ENCODE measurements around the gene GRIK4.

GRIK4 gene

DNA sequence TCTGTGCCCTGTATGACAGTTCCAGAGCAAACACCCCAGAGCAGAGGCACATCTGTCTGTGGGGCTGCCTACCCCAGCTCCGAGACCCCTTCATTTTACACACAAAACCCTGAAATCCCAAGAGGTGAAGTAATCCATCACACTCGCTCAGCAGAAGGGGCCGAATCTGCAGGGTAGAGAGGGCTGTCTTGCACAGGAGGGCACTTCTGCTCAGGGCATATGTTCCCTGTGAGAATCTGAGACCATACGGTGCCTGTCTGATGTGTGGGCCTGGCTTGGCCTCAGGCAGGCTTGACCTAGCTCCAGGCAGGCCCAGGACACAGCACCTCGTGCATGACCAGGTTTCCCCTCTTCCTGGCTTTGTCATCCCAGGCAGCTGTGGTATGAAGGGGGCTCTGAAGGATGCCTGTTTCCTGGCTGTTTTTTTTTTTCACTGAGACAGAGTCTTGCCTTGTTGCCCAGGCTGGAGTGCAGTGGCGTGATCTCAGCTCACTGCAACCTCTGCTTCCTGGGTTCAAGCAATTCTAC, 37.2 kb downstream of the GRIK4 start:
- DNase-seq, result no peak

DNA sequence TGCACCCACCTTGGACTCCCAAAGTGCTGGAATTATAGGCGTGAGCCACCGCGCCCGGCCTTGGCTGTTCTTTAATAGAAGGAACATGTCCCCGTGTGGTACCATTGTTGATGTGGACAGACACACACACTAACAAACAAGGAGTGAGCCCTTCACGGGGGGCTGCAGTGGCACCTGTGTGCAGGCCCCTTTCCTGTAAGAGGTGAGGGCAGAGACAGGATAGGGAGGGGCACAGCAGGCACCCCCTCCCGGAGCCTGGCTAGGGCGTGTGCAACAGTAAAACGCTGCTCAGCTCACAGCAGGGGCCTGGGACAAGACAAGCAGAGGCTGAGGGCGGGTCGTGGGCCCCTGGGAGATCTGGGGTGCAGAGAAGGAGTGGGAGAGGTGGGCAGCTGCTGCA, 37.8 kb downstream of the GRIK4 start:
- DNase-seq, result no peak

DNA sequence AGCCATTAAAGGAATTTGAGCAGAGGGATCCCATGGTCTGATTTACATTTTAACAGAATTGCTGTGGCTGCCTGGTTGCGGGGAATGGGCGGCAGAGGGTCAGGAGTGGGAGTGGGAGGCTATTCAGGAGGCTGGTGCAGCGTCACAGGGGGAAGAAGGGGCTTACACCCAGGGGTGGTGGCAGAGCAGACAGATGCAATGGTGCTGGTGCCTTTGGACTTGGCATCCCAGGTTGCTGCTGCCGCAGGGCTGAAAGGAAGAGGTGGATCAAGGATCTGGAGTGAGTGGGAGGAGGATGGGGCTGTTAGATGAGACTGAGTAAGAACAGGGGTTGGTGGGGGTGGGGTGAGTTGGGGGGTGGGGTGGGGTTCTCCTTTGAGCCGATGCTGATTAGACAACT, 38.5 kb downstream of the GRIK4 start:
- DNase-seq, result no peak

DNA sequence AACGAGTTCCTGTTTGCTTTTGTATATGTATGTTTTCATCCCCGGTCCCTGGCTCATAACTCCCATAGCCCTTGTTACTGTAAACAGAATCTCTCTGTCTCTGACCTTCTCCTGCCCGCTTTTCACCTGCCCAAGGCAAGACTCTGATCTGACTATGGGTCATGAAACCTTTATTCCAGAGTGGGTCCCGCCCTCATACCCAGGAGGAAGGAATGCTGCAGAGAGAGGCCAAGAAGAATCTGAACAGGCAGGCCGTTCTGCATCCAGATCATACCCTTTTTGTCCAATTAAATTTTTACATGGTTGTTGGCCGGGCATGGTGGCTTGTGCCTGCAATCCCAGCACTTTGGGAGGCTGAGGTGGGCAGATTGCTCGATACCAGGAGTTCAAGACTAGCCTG, 39.6 kb downstream of the GRIK4 start:
- DNase-seq, result no peak

DNA sequence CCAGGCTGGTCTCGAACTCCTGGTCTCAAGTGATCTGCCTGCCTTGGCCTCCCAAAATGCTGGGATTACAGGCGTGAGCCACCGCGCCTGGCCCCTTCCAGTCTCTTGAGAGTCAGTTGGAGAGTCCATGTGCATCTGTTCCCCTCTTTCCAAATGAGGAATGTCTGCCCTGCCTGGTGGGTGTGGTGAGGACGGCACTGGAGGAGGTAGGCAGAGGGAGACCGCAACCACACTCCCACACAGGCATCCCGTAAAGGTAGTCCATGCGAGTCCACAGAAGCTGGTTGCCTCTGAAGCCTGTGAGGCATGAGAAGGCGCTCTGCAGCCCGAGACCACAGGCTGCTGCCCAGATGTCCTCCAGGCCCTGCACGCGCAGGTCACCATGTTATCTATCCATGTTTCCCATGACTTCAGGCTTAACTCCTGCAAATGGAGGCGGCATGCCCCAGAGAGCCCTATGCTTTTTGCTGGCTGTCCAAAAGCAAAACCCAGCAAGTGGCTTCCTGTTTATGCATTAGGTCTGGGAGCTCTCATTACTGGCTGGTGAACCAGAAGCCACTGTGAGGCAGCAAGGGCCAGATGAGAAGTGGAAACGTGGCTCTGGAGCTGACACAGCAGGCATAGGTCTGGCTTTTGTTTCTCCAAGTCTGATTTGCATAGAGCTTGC, 43.4 kb downstream of the GRIK4 start:
- no peak for DNase-seq

DNA sequence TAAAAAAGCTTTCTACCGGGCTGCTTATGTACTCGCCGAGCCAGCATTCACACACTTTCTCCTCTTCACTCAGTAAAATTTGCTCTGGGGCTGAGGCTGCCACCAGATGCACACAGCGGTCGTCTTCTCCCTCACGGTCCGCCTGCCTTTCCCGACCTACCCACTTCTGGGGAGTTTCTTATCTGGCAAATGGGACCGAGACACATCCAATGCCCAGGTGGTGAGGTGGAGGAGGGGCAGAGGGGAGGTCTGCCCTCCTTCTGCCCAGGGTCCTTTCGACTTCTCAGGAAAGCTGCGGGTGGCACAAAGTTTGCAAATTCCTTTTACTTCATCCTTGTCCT, 43.9 kb downstream of the GRIK4 start:
- DNase-seq, result no peak

DNA sequence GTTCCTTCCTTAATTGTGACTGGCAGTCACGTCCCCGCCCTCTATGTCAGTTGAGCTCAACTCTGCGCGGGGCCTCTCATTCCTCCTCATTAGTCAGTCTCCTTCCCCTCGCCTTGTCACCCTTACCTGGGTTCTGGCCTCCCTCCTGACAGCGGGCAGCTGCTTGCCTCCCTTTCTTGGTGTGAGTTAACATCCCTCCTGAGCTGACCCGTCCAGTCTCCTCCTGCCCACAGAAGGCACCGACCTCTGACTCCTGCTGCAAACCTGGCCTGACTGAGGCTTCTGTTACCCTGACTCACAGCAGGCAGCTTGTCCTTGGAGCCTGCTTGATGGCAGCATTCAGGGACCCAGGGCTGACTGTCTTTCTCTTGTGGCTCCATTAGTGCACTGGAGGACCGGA, 45.2 kb downstream of the GRIK4 start:
- no peak for DNase-seq

DNA sequence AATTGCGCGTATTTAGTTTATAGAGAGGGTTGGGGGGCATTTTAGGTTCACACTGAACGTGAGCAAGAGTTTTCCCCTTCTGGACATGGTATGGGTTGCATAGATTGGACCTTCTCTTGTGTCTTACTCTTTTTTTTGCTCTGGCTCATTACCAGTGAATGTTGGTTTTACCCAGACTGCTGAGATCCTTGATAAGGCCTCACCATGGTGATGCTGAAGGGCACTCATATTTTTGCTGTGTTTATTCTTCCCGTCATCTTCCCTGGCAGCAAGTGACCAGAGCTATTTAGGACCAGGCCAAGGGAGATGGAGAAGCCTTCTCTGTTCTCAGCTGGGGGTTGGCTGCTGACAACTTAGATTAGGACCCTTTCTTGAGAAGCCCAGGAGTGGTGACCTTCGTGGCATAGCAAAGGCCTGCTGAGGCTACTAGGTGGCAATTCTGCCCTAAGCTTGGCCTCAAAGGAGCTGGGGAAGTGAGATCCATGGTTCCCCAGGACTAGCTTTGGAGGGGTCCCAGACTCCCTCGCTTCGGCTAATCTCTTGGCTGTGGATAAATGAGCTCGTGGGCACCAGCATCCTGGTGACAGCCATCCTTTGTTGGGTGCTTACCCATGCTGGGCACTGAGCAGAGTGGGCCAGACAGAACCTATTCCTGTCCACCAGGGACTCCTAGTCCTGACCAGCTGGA, 47.3 kb downstream of the GRIK4 start:
- peak; percentile 77 for DNase-seq

DNA sequence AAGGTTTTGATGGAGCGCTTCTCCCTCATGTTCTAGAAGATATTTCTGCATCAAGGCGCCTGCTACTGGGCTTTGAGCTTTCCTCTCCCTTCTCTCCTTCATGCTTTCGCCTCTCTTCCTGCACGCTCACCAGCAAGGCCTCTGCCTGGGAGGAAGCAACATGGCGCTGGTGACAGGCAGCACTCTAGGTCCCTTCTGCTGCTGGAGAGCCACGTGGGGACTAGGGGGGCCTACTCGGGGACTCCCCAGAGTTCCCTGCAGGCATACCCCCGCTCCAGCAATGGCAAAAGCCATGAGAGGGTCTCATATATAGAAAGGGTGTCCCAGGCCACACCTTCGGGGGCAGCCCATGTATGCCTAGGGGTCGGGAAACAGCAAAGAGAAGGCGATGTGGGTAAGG, 49.7 kb downstream of the GRIK4 start:
- DNase-seq, result no peak

DNA sequence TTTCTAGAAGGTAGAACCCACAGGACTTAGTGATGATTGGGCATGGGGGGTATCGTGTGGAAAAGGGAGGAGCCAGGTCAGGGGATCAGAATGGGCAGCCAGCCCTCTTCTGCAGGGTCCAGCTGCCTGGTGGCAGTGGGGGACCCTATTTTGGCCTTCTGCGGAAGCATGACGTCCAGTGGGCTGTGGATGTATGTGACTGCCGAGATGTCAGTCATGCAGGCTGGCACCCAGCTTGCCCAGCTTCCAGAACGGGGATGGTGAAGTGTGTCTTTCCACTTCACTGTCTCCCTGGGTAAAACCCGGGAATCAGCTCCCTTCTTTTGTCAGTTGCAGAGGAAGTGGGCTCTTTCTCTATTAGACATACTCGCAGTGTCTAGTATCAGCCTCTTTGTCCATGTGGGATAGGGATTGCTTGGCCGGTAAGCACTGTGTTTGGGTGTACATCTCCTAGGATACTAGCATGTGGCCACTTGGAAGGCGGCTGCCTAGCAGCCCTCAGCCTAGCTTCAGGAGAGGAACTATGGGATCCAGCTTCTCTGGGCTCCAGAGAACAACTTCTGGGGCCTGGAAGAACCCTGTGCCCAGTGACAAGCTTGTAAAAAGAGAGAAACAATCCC, 51.4 kb downstream of the GRIK4 start:
- no peak for DNase-seq

DNA sequence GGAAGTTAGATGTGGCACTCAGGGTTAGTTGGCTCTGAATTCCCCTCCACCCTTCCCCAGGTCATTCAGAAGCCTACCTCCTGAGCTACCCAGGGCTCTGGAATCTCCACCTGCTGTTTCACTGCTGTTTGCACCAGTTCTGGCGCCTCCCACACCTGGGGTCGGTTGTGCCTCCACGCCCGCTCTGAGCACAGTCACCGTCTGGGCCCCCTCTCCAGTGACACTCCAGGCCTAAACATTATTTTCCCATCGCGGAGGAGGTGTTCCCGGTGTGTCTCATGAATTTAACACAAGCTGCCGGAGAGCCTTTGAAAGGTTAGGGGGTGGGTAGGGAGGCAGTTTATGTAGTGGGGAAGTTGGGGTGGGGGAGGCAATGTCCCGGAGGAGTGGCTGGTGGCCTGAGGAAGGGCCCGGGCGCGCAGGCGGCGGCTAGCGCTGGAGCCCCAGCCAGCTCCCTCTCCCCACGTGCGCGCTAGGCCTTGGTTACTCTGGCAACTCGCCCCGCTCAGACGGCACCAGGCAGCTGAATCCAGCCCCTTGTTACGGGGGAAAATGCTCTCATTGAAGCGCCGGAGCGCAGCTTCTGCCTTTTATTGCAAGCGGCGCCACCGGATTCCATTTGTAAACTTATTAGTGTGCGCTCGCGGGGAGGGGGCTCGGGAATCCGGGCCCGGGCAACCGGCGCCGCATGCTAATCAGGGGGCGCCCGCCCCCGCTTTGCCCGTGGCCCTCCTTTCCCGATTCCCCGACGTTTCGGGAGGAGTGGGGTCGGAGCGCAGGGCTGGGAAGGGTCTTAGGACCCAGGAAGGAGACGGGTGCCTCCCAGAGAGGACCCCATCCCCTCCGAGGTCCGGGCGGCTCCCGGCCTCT, 52.4 kb downstream of the GRIK4 start:
- peak; percentile 74 for DNase-seq

DNA sequence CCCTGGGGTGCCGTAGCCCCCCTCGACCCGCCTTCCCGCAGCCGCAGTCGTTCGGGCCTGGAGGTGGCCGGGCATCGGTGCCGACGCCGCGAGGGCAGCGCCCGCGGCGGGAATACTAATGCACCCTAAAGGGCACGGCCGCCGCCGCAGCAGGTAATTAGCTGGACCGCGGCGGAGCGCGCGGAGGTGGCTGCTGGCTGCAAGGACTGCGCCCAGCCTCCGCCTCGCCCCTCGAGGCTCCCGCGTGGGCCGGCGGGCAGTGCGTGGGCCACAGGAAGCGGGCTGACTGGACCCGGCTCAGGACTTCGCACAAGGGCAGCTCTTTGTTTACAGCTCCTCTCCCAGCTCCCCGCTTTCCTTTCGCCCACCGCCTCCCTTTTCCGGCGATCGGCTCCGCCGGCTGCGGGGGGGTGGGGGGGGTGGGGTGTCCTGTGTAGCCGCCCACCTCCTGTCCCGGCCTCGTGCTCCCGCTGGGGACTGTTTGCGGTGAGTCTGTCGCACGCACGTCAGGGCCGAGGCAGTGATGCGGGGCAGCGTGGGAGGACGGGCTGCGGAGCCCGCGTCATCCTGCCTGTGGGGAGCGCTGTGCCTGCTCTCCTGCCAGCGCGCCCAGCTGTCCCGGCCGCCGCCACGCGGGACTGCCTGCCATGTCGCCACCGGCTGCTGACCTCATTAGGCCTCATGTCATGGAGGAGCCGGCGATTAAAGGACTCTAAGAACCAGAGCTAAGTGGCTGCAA, 53.2 kb downstream of the GRIK4 start:
- DNase-seq, result peak; percentile 31

DNA sequence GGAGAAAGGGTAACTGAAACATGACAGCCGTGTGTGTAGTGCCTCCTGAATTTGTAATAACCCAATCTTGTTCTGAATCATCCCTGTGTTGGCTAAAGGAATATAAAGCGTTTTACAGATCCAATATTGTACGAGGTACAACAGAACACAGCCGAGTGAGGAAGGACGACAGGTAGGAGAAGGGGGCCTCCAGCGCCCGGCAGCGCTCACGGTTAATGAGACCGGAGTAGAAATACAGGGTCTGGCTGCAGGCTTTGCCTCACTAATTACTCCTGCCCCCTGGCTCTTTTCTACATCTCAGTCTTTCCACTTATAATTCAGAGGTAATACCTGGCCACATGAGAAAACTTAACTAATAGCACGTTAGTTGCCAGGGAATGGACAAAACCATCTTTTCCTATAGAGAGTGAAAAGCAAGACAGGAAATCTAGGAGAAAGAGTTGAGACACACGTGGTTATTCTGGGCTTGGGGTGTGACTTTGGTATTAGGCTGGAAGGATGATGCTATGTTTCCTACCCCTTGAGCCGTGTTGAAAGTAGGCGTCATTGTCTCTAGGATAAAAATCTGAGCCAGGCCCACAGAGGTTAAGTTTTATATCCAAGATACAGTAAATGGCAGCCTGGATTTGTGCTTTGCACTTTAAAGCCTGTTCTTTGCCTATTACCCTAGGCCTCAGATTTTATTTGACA, 54.1 kb downstream of the GRIK4 start:
- no peak for DNase-seq

DNA sequence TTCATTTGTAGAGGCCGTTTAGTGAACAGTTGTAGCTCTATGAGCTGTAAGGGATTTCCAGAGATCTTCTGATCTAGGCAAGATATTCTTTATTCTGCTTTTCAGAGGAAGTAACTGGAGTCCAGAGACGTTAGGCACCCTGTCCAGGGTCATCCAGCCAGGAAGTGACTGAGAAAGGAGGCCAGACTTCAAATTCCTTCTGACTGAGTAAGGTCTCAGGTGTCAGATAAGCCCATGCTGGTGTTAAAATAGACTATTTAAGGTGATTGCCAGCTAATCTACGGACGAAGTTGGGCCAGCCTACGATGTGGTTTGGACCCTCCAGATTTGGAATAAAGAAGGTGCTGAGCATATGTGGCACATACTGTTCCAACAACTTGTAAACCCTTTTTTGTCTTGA, 54.6 kb downstream of the GRIK4 start:
- DNase-seq, result no peak

DNA sequence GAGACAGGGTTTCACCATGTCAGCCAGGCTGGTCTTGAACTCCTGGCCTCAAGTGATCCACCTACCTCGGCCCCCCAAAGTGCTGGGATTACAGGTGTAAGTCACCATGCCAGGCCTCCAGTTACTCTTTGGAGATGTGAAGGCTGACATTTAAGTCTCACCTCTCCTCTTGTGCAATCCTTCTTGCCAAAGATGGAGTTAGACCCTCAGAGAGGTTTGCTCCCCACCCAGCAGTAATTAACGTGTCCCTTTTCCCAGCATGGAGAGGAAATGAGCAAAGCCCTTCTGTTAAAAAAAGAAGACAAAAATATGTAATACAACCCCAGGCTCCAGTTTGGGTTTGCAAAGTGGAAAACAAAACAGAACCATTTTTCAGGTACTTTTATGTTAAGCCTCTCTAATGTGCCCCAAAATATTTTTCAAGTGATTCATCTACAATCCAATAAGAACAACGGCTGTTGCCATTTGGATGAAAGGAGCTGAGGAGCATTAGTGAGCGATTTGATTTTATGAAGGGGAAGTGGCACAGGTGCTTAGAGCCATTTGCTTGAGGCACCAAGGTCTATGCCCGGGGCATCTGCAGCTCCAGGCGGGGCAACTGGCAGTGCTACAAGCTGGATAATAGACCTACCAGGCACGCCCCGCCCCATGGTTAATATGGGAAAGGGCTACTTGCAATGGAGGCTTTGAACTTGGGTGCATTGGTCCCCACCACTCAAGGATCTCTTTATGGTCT, 57.2 kb downstream of the GRIK4 start:
- DNase-seq, result no peak

DNA sequence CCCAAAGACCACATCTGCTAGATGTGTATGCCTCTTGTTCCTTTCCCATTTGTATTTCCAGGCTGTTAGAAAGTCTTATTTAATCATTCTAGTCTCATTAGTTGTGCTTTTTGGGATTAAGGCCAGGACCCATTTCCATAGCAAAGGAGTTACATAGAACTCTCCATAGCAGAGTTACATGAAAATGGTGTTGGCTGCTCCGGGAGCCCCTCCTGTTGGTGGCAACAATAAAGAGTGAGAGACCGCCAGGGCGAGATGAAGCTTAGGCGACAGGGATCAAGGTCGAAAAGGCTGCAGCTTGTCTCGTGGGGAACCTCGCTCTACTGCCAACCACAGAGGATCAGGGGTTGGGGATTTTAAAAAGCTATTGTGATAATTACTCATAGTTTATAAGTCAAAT, 58.3 kb downstream of the GRIK4 start:
- no peak for DNase-seq

DNA sequence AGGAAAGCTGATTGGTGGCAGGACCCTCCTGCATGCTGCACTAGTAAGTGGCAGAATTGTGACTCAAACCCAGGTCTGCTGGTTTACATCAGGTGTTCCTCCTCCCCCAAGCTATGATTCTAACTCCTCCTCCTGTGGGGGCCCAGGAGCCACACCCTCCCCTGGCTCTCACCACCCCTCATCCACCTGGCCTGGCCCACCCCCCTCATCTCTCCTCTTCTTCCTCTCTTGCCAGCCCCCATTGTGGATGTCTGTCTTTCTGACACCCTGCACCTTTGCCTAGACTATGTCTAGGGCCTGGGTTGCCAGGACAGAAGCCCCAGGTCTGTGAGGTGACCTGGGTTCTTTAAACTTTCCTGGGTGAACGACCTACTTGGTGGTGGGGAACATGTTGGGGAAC, 59.9 kb downstream of the GRIK4 start:
- no peak for DNase-seq

DNA sequence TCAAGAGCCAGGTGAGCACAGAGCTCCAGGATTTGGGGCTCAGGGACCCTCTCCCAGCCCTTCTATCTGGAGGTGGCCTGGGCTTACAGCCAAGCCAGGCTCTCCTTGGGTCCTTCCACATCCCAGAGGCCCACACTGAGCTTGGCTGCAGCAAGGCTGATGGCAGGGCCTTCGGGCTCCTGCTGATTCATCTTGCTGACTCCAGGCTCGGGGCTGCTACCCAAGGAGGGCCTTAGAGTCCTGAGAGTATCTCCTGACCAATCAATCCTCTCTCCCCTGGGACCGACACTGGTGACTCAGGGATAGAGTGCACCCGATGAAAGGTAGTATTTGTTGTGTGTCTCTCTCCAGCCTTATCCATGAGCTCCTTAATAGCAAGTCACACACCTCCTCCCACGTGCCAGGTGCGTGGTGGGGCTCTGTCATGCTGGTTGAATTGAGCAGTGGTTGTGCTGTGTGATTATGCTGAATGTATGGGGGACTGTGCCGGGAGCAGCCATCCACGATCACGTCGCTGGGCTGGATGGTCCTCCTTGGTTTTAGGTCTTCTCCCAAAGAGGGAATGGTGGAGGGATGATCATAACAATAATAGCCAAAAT, 62.3 kb downstream of the GRIK4 start:
- no peak for DNase-seq

DNA sequence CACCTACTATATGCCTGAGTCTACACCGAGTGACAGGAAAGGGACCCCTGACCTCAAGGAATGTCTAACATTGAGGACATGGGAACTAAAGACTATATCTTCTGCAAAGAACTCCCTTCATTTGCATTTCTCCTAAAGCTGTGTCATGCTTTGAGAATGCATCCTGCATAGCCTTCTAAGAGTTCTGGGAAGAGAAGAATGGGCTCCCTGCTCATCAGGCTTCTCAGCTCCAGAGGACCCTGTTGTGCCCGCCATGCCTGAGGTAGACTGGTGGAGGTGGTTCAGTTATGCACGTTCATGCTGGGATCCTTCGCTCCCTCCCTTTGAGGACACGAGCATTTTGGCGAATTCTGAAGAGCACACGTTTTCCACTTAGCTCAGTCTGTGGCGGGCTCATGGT, 63.3 kb downstream of the GRIK4 start:
- DNase-seq, result no peak

DNA sequence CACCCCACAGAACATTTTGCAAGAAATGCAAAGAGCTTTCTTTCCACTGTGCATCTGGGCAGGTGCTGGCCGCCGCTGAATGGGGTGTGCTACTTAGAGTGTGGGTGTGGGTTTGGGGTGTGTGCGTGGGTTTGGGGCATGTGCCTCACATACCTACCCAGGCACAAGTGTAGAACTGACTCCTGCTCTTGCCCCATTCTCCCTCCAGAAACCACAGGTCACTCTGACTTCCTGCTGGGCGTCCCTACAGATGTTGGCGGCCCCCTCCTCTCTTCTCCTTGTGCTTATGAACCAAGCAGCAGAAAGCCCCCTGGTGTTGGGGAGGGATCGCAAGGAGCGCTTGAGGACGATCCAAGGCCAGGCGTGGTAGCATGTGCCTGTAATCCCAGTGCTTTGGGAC, 63.9 kb downstream of the GRIK4 start:
- no peak for DNase-seq

DNA sequence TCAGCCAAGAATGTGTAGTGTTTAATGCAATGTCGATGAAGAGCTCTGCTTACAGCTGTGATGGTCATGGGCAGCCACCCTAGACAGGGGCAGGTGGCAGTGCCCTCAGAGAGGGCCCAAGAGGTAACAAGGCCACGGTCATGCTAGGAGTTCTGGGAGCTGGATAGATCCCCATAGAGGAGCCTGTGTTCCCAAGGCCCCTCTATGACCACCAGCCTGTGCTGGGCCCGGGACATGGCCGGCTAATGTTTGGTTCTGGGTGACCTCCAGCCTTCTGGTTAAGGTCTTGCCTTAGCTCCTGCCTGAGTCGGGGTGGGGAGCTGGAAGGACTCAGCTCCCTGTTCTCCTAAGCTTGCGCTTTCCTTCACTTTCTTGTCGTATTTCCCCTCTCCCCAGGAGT, 65.1 kb downstream of the GRIK4 start:
- no peak for DNase-seq

Measured in DMS79 (cell line).